ENCODE measurements around the gene EMID1.

The EMID1 gene

GRCh38 chr22:29259253-29259899 is 53.7 kb downstream of the EMID1 start:
- H3K4me3 ChIP-seq (ENCODE audit: low read depth in 1 of 5, low read length in 5 of 5), result no peak overlapping the region
- H3K9ac ChIP-seq (ENCODE audit: low read length in 5 of 5), result no peak overlapping the region
- H3K36me3 ChIP-seq (ENCODE audit: control insufficient read depth in 5 of 5, insufficient read depth in 5 of 5, low read length in 5 of 5), result peaks cover 0 to 27% (median 21%) of the 10 kb centered on the region in 5 donors
- no peaks in the 10 kb centered on the region for H3K4me1 ChIP-seq (ENCODE audit: control insufficient read depth in 5 of 5, insufficient read depth in 5 of 5, low read length in 5 of 5)
- H3K27ac ChIP-seq (ENCODE audit: low read depth, low read length), result no peak overlapping the region
- no peaks in the 10 kb centered on the region for H3K9me3 ChIP-seq (ENCODE audit: control insufficient read depth in 5 of 5, low read length in 5 of 5)
- H3K27me3 ChIP-seq (ENCODE audit: control insufficient read depth in 5 of 5, insufficient read depth in 4 of 5, low read length in 5 of 5), result no peaks in the 10 kb centered on the region

- peaks cover 0 to 32% (median 23%) of the 10 kb centered on the region in 5 donors for H3K36me3 ChIP-seq (ENCODE audit: control insufficient read depth in 5 of 5, insufficient read depth in 5 of 5, low read length in 5 of 5)
- no peak overlapping the region for H3K27ac ChIP-seq (ENCODE audit: low read depth, low read length)
- no peaks in the 10 kb centered on the region for H3K27me3 ChIP-seq (ENCODE audit: control insufficient read depth in 5 of 5, insufficient read depth in 4 of 5, low read length in 5 of 5)
- H3K9ac ChIP-seq (ENCODE audit: low read length in 5 of 5), result no peak overlapping the region
- no peak overlapping the region for H3K4me3 ChIP-seq (ENCODE audit: low read depth in 1 of 5, low read length in 5 of 5)
- no peaks in the 10 kb centered on the region for H3K4me1 ChIP-seq (ENCODE audit: control insufficient read depth in 5 of 5, insufficient read depth in 5 of 5, low read length in 5 of 5)
- H3K9me3 ChIP-seq (ENCODE audit: control insufficient read depth in 5 of 5, low read length in 5 of 5), result no peaks in the 10 kb centered on the region
These were observed 54.4 kb downstream of the EMID1 start for GRCh38 chr22:29260031-29260560.

GRCh38 chr22:29260601-29261315 is 55.1 kb downstream of the EMID1 start:
- Histone ChIP-seq H3K4me3 (ENCODE audit: low read depth in 1 of 5, low read length in 5 of 5) (no peak overlapping the region), H3K36me3 (ENCODE audit: control insufficient read depth in 5 of 5, insufficient read depth in 5 of 5, low read length in 5 of 5) (peaks cover 0 to 38% (median 29%) of the 10 kb centered on the region in 5 donors), H3K4me1 (ENCODE audit: control insufficient read depth in 5 of 5, insufficient read depth in 5 of 5, low read length in 5 of 5) (peaks cover 0 to 2% (median 0%) of the 10 kb centered on the region in 5 donors), H3K27ac (ENCODE audit: low read depth, low read length) (no peak overlapping the region), H3K9me3 (ENCODE audit: control insufficient read depth in 5 of 5, low read length in 5 of 5) (no peaks in the 10 kb centered on the region), H3K27me3 (ENCODE audit: control insufficient read depth in 5 of 5, insufficient read depth in 4 of 5, low read length in 5 of 5) (no peaks in the 10 kb centered on the region), H3K9ac (ENCODE audit: low read length in 5 of 5) (no peak overlapping the region)

GRCh38 chr22:29263791-29264276 is 58.1 kb downstream of the EMID1 start:
- Histone ChIP-seq H3K27ac (ENCODE audit: low read depth, low read length) (no peak overlapping the region), H3K36me3 (ENCODE audit: control insufficient read depth in 5 of 5, insufficient read depth in 5 of 5, low read length in 5 of 5) (peaks cover 0 to 41% (median 30%) of the 10 kb centered on the region in 5 donors), H3K9ac (ENCODE audit: low read length in 5 of 5) (no peak overlapping the region)

GRCh38 chr22:29265305-29265704 is 59.6 kb downstream of the EMID1 start:
- Histone ChIP-seq H3K36me3 (ENCODE audit: control insufficient read depth in 5 of 5, insufficient read depth in 5 of 5, low read length in 5 of 5) (peaks cover 0 to 28% (median 19%) of the 10 kb centered on the region in 5 donors), H3K27ac (ENCODE audit: low read depth, low read length) (no peak overlapping the region), H3K9ac (ENCODE audit: low read length in 5 of 5) (peak overlapping the region in 1 of 5 donors; percentile 34), H3K4me1 (ENCODE audit: control insufficient read depth in 5 of 5, insufficient read depth in 5 of 5, low read length in 5 of 5) (peaks cover 13 to 36% (median 31%) of the 10 kb centered on the region in 5 donors), H3K27me3 (ENCODE audit: control insufficient read depth in 5 of 5, insufficient read depth in 4 of 5, low read length in 5 of 5) (no peaks in the 10 kb centered on the region), H3K9me3 (ENCODE audit: control insufficient read depth in 5 of 5, low read length in 5 of 5) (no peaks in the 10 kb centered on the region), H3K4me3 (ENCODE audit: low read depth in 1 of 5, low read length in 5 of 5) (no peak overlapping the region)

More at GRCh38 chr22:29263791-29264276, 58.1 kb downstream of the EMID1 start:
- peaks cover 5 to 21% (median 17%) of the 10 kb centered on the region in 5 donors for H3K4me1 ChIP-seq (ENCODE audit: control insufficient read depth in 5 of 5, insufficient read depth in 5 of 5, low read length in 5 of 5)
- no peak overlapping the region for H3K4me3 ChIP-seq (ENCODE audit: low read depth in 1 of 5, low read length in 5 of 5)
- no peaks in the 10 kb centered on the region for H3K9me3 ChIP-seq (ENCODE audit: control insufficient read depth in 5 of 5, low read length in 5 of 5)
- H3K27me3 ChIP-seq (ENCODE audit: control insufficient read depth in 5 of 5, insufficient read depth in 4 of 5, low read length in 5 of 5), result no peaks in the 10 kb centered on the region

GRCh38 chr22:29265929-29266328 is 60.2 kb downstream of the EMID1 start:
- H3K27me3 ChIP-seq (ENCODE audit: control insufficient read depth in 5 of 5, insufficient read depth in 4 of 5, low read length in 5 of 5), result no peaks in the 10 kb centered on the region
- H3K4me3 ChIP-seq (ENCODE audit: low read depth in 1 of 5, low read length in 5 of 5), result no peak overlapping the region
- peak overlapping the region in 2 of 5 donors; percentile 29 to 34 for H3K9ac ChIP-seq (ENCODE audit: low read length in 5 of 5)
- peaks cover 0 to 23% (median 17%) of the 10 kb centered on the region in 5 donors for H3K36me3 ChIP-seq (ENCODE audit: control insufficient read depth in 5 of 5, insufficient read depth in 5 of 5, low read length in 5 of 5)
- peaks cover 15 to 42% (median 38%) of the 10 kb centered on the region in 5 donors for H3K4me1 ChIP-seq (ENCODE audit: control insufficient read depth in 5 of 5, insufficient read depth in 5 of 5, low read length in 5 of 5)
- H3K9me3 ChIP-seq (ENCODE audit: control insufficient read depth in 5 of 5, low read length in 5 of 5), result no peaks in the 10 kb centered on the region
- peak overlapping the region; percentile 99 for H3K27ac ChIP-seq (ENCODE audit: low read depth, low read length)

- peaks cover 3 to 24% (median 17%) of the 10 kb centered on the region in 5 donors for H3K36me3 ChIP-seq (ENCODE audit: control insufficient read depth in 5 of 5, insufficient read depth in 5 of 5, low read length in 5 of 5)
- peak overlapping the region; percentile 99 for H3K27ac ChIP-seq (ENCODE audit: low read depth, low read length)
- H3K9ac ChIP-seq (ENCODE audit: low read length in 5 of 5), result peak overlapping the region; percentile 30 to 100 (median 99)
- no peaks in the 10 kb centered on the region for H3K9me3 ChIP-seq (ENCODE audit: control insufficient read depth in 5 of 5, low read length in 5 of 5)
- H3K4me3 ChIP-seq (ENCODE audit: low read depth in 1 of 5, low read length in 5 of 5), result peak overlapping the region; percentile 71 to 97 (median 90)
- H3K27me3 ChIP-seq (ENCODE audit: control insufficient read depth in 5 of 5, insufficient read depth in 4 of 5, low read length in 5 of 5), result no peaks in the 10 kb centered on the region
- H3K4me1 ChIP-seq (ENCODE audit: control insufficient read depth in 5 of 5, insufficient read depth in 5 of 5, low read length in 5 of 5), result peaks cover 19 to 51% (median 47%) of the 10 kb centered on the region in 5 donors
These were observed 61.1 kb downstream of the EMID1 start for GRCh38 chr22:29266564-29267461.

- Histone ChIP-seq H3K9ac (ENCODE audit: low read length in 5 of 5) (peak overlapping the region; percentile 76 to 100 (median 99)), H3K27ac (ENCODE audit: low read depth, low read length) (peak overlapping the region; percentile 99), H3K4me1 (ENCODE audit: control insufficient read depth in 5 of 5, insufficient read depth in 5 of 5, low read length in 5 of 5) (peaks cover 19 to 57% (median 53%) of the 10 kb centered on the region in 5 donors), H3K27me3 (ENCODE audit: control insufficient read depth in 5 of 5, insufficient read depth in 4 of 5, low read length in 5 of 5) (no peaks in the 10 kb centered on the region), H3K9me3 (ENCODE audit: control insufficient read depth in 5 of 5, low read length in 5 of 5) (no peaks in the 10 kb centered on the region), H3K4me3 (ENCODE audit: low read depth in 1 of 5, low read length in 5 of 5) (peak overlapping the region; percentile 71 to 97 (median 90)), H3K36me3 (ENCODE audit: control insufficient read depth in 5 of 5, insufficient read depth in 5 of 5, low read length in 5 of 5) (peaks cover 7 to 30% (median 19%) of the 10 kb centered on the region in 5 donors)
These were observed 61.8 kb downstream of the EMID1 start for GRCh38 chr22:29267462-29267857.

- Histone ChIP-seq H3K9ac (ENCODE audit: low read length in 5 of 5) (peak within 1 kb of the TSS; percentile 76 to 100 (median 99)), H3K4me3 (ENCODE audit: low read depth in 1 of 5, low read length in 5 of 5) (peak within 1 kb of the TSS; percentile 71 to 97 (median 90)), H3K36me3 (ENCODE audit: control insufficient read depth in 5 of 5, insufficient read depth in 5 of 5, low read length in 5 of 5) (peaks cover 12 to 35% (median 25%) of the 10 kb centered on the region in 5 donors), H3K27ac (ENCODE audit: low read depth, low read length) (peak within 1 kb of the TSS; percentile 99), H3K9me3 (ENCODE audit: control insufficient read depth in 5 of 5, low read length in 5 of 5) (no peaks in the 10 kb centered on the region), H3K27me3 (ENCODE audit: control insufficient read depth in 5 of 5, insufficient read depth in 4 of 5, low read length in 5 of 5) (no peaks in the 10 kb centered on the region), H3K4me1 (ENCODE audit: control insufficient read depth in 5 of 5, insufficient read depth in 5 of 5, low read length in 5 of 5) (peaks cover 19 to 63% (median 58%) of the 10 kb centered on the region in 5 donors)
These were observed 62.3 kb downstream of the EMID1 start, which contains the start of the genes EWSR1 and RHBDD3 for GRCh38 chr22:29267858-29268510. Gene EWSR1 (plus strand): TSS chr22:29268268. CDS start chr22:29268337, 69 bp downstream. Gene RHBDD3 (minus strand): TSS chr22:29267981. CDS start chr22:29265626, 2,355 bp downstream.

Data from subcutaneous abdominal adipose tissue (tissue), 5 donors.